ENCODE results near the gene COBLL1. TPM values are rescaled to one million over a fixed set of nuclear protein-coding genes. Genes with fewer than 3 reads are reported as not detected.
"Not testable (repeated sequence)": the region's sequence is repeated elsewhere in the genome, so short reads cannot be mapped to it uniquely, and the experiment has no call there.

The COBLL1 gene
- polyA plus RNA-seq (ENCODE audit: insufficient read length in 10 of 10), result 10 to 100 TPM in 4 of 10 donors, 1 to 10 TPM in 6; 6.9 to 11.8 (median 9.6) TPM
- long read RNA-seq, donor 1, result 0 reads
- long read RNA-seq, donor 2, full-length matches to known transcripts, result 1 of 1 reads
- long read RNA-seq, donor 2, partial matches to known transcripts, result 0 of 1 reads
- long read RNA-seq, donor 2, other reads (novel, unspliced or antisense), result 0 of 1 reads
- long read RNA-seq, donor 3, result 0 reads
- long read RNA-seq, donor 4, result 0 reads
- long read RNA-seq, donor 5, full-length matches to known transcripts, result 4 of 4 reads
- long read RNA-seq, donor 5, partial matches to known transcripts, result 0 of 4 reads
- long read RNA-seq, donor 5, other reads (novel, unspliced or antisense), result 0 of 4 reads
- long read RNA-seq, donor 6, full-length matches to known transcripts, result 2 of 2 reads
- long read RNA-seq, donor 6, partial matches to known transcripts, result 0 of 2 reads
- long read RNA-seq, donor 6, other reads (novel, unspliced or antisense), result 0 of 2 reads
- long read RNA-seq, donor 7, result 0 reads
- long read RNA-seq, donor 8, result 0 reads
- long read RNA-seq, donor 9, full-length matches to known transcripts, result 1 of 1 reads
- long read RNA-seq, donor 9, partial matches to known transcripts, result 0 of 1 reads
- long read RNA-seq, donor 9, other reads (novel, unspliced or antisense), result 0 of 1 reads

- peak; percentile 67 to 91 (median 76) for DNase-seq
Measured at GRCh38 chr2:164841719-164842623, at the start of gene COBLL1. Gene COBLL1 (minus strand): TSS chr2:164841823. CDS start chr2:164841196, 627 bp downstream.

GRCh38 chr2:164890544-164890943, 48.9 kb upstream of the COBLL1 start:
- DNase-seq, result peak in 1 of 3 donors; percentile 30

GRCh38 chr2:164888592-164888991, 47.0 kb upstream of the COBLL1 start:
- no peak for DNase-seq

GRCh38 chr2:164887434-164888144, 46.0 kb upstream of the COBLL1 start:
- no peak for DNase-seq

GRCh38 chr2:164882276-164882675, 40.7 kb upstream of the COBLL1 start:
- peak in 1 of 3 donors; percentile 39 for DNase-seq

GRCh38 chr2:164881524-164881923, 39.9 kb upstream of the COBLL1 start:
- no peak for DNase-seq

GRCh38 chr2:164879901-164880535, 38.4 kb upstream of the COBLL1 start:
- no peak for DNase-seq

GRCh38 chr2:164877927-164878326, 36.3 kb upstream of the COBLL1 start:
- no peak for DNase-seq

GRCh38 chr2:164877169-164877568, 35.5 kb upstream of the COBLL1 start:
- DNase-seq, result no peak

GRCh38 chr2:164875334-164876205, 33.9 kb upstream of the COBLL1 start:
- no peak for DNase-seq

- no peak for DNase-seq
Measured at GRCh38 chr2:164873210-164873908, 31.7 kb upstream of the COBLL1 start.

GRCh38 chr2:164871404-164871803, 29.8 kb upstream of the COBLL1 start:
- no peak for DNase-seq

GRCh38 chr2:164869420-164869772, 27.8 kb upstream of the COBLL1 start:
- no peak for DNase-seq

GRCh38 chr2:164868563-164869419, 27.2 kb upstream of the COBLL1 start:
- no peak for DNase-seq

- no peak for DNase-seq
Measured at GRCh38 chr2:164867779-164868397, 26.3 kb upstream of the COBLL1 start.

- not testable (repeated sequence) for DNase-seq
Measured at GRCh38 chr2:164866381-164866780, 24.8 kb upstream of the COBLL1 start.

GRCh38 chr2:164860694-164861042, 19.0 kb upstream of the COBLL1 start:
- no peak for DNase-seq
